Left renal cortex interstitium (tissue), 4 donors: Measurements from ENCODE around the gene GDF3. TPM values are rescaled to one million over a fixed set of nuclear protein-coding genes. Genes with fewer than 3 reads are reported as not detected.
A peak's percentile ranks its signal among the peaks of the same experiment; 100 is the strongest.
"Not testable (repeated sequence)": the region's sequence is repeated elsewhere in the genome, so short reads cannot be mapped to it uniquely, and the experiment has no call there.

Source experiments
- DNase-seq, 4 donors: peaks; one replicate each; pipeline ENCODE4 v3.0.0-alpha.2; 2013; ENCODE audit warnings: low read depth in 4 of 4, low spot score in 2 of 4, missing footprints in 1 of 4
- polyA plus RNA-seq, 4 donors: library from polyadenylated mRNA; unstranded; fragments of 120-200 nt; gene quantifications; one replicate each; pipeline ENCODE4 v1.2.1, GENCODE V29; 2013; ENCODE audit not compliant: insufficient read length in 4 of 4

GDF3 gene
- polyA plus RNA-seq: 1 to 10 TPM in 1 of 4 donors, under 1 TPM in 3; 0.33 to 1.6 (median 0.56) TPM

- DNase-seq: peak in 2 of 4 donors; percentile 5 to 17
These were observed at the start of gene GDF3 for GRCh38 chr12:7695566-7696197. Gene GDF3, minus strand, starts transcription at chr12:7695775. Its CDS starts 47 bp downstream, at chr12:7695728.

- DNase-seq: no peak
These were observed 37.4 kb upstream of the GDF3 start for GRCh38 chr12:7732993-7733392.

GRCh38 chr12:7731486-7731885 lies 35.9 kb upstream of the GDF3 start:
- peak in 3 of 4 donors; percentile 5 to 29 (median 6) for DNase-seq

GRCh38 chr12:7730984-7731383 lies 35.4 kb upstream of the GDF3 start:
- not testable (repeated sequence) for DNase-seq

- DNase-seq: no peak
These were observed 34.2 kb upstream of the GDF3 start for GRCh38 chr12:7729746-7730145.

GRCh38 chr12:7723926-7724325 lies 28.4 kb upstream of the GDF3 start:
- DNase-seq: no peak

GRCh38 chr12:7719946-7720730 lies 24.6 kb upstream of the GDF3 start:
- DNase-seq: no peak

GRCh38 chr12:7716381-7716780 lies 20.8 kb upstream of the GDF3 start:
- no peak for DNase-seq

- no peak for DNase-seq
These were observed 17.4 kb upstream of the GDF3 start for GRCh38 chr12:7712841-7713442.

- DNase-seq: no peak
These were observed 15.6 kb upstream of the GDF3 start, which contains the start of gene DPPA3 for GRCh38 chr12:7711133-7711532. Gene DPPA3, plus strand, starts transcription at chr12:7711433. Its CDS starts 138 bp downstream, at chr12:7711571.

GRCh38 chr12:7709969-7710675 lies 14.5 kb upstream of the GDF3 start:
- DNase-seq: no peak

- no peak for DNase-seq
These were observed 10.3 kb upstream of the GDF3 start for GRCh38 chr12:7705846-7706245.

GRCh38 chr12:7695237-7695560 lies 376 bp downstream of the GDF3 start:
- no peak for DNase-seq

- DNase-seq: no peak
These were observed 879 bp downstream of the GDF3 start for GRCh38 chr12:7694556-7695236.

- no peak for DNase-seq
These were observed 1.8 kb downstream of the GDF3 start for GRCh38 chr12:7693793-7694192.

GRCh38 chr12:7681535-7681934 lies 14.0 kb downstream of the GDF3 start:
- DNase-seq: no peak

- no peak for DNase-seq
These were observed 16.1 kb downstream of the GDF3 start for GRCh38 chr12:7679251-7680045.

- no peak for DNase-seq
These were observed 16.8 kb downstream of the GDF3 start for GRCh38 chr12:7678744-7679143.

GRCh38 chr12:7677432-7677888 lies 18.1 kb downstream of the GDF3 start:
- DNase-seq: peak in 2 of 4 donors; percentile 18 to 46
